Measurements from ENCODE around the gene GREB1. TPM values are rescaled to one million over a fixed set of nuclear protein-coding genes. Genes with fewer than 3 reads are reported as not detected.

The GREB1 gene
- total RNA-seq, 1 donor from 2014 or later: 0.05 TPM

GRCh38 chr2:11537951-11538350 is 4.1 kb downstream of the GREB1 start:
- no peaks in the 10 kb centered on the region for H3K4me1 Mint-ChIP-seq

GRCh38 chr2:11539317-11540147 is 5.7 kb downstream of the GREB1 start:
- intact Hi-C loops (cut with micrococcal nuclease): no loop called here
- no peak for DNase-seq
- Mint-ChIP-seq H3K4me1 (no peaks in the 10 kb centered on the region), H3K4me3 (no peak overlapping the region), H3K27me3 (peaks cover 16% of the 10 kb centered on the region), H3K36me3 (ENCODE audit: low read depth) (no peaks in the 10 kb centered on the region), H3K27ac (no peak overlapping the region), H3K9me3 (no peaks in the 10 kb centered on the region)

More at GRCh38 chr2:11537951-11538350, 4.1 kb downstream of the GREB1 start:
- Mint-ChIP-seq H3K9me3 (no peaks in the 10 kb centered on the region), H3K4me3 (no peak overlapping the region), H3K27me3 (peaks cover 14% of the 10 kb centered on the region), H3K27ac (no peak overlapping the region), H3K36me3 (ENCODE audit: low read depth) (no peaks in the 10 kb centered on the region)
- DNase-seq: no peak
- intact Hi-C loops (cut with micrococcal nuclease): no loop called here

- Mint-ChIP-seq H3K36me3 (ENCODE audit: low read depth) (no peaks in the 10 kb centered on the region), H3K4me3 (no peak overlapping the region), H3K4me1 (no peaks in the 10 kb centered on the region), H3K9me3 (no peaks in the 10 kb centered on the region), H3K27ac (no peak overlapping the region), H3K27me3 (peaks cover 13% of the 10 kb centered on the region)
- no peak for DNase-seq
- intact Hi-C loops (cut with micrococcal nuclease): no loop called here
Observed at GRCh38 chr2:11540148-11540995, 6.5 kb downstream of the GREB1 start.

- DNase-seq: no peak
- Mint-ChIP-seq H3K27ac (no peak overlapping the region), H3K36me3 (ENCODE audit: low read depth) (no peaks in the 10 kb centered on the region), H3K9me3 (no peaks in the 10 kb centered on the region), H3K27me3 (peaks cover 12% of the 10 kb centered on the region), H3K4me3 (no peak overlapping the region), H3K4me1 (no peaks in the 10 kb centered on the region)
- intact Hi-C loops (cut with micrococcal nuclease): no loop called here
Observed at GRCh38 chr2:11540996-11541692, 7.3 kb downstream of the GREB1 start.

GRCh38 chr2:11541693-11542274 is 7.9 kb downstream of the GREB1 start:
- no peak overlapping the region for H3K4me3 Mint-ChIP-seq
- DNase-seq: no peak
- intact Hi-C loops (cut with micrococcal nuclease): no loop called here
- H3K27me3 Mint-ChIP-seq: peaks cover 10% of the 10 kb centered on the region
- no peak overlapping the region for H3K27ac Mint-ChIP-seq
- H3K9me3 Mint-ChIP-seq: no peaks in the 10 kb centered on the region
- H3K36me3 Mint-ChIP-seq (ENCODE audit: low read depth): no peaks in the 10 kb centered on the region
- H3K4me1 Mint-ChIP-seq: no peaks in the 10 kb centered on the region

- no peaks in the 10 kb centered on the region for H3K4me1 Mint-ChIP-seq
- no peaks in the 10 kb centered on the region for H3K9me3 Mint-ChIP-seq
- intact Hi-C loops (cut with micrococcal nuclease): no loop called here
- H3K4me3 Mint-ChIP-seq: no peak overlapping the region
- H3K27me3 Mint-ChIP-seq: peaks cover 10% of the 10 kb centered on the region
- no peaks in the 10 kb centered on the region for H3K36me3 Mint-ChIP-seq (ENCODE audit: low read depth)
- H3K27ac Mint-ChIP-seq: no peak overlapping the region
- no peak for DNase-seq
Observed at GRCh38 chr2:11542275-11542819, 8.5 kb downstream of the GREB1 start.

- H3K4me1 Mint-ChIP-seq: no peaks in the 10 kb centered on the region
- DNase-seq: no peak
- no peaks in the 10 kb centered on the region for H3K36me3 Mint-ChIP-seq (ENCODE audit: low read depth)
- peaks cover 16% of the 10 kb centered on the region for H3K27me3 Mint-ChIP-seq
- intact Hi-C loops (cut with micrococcal nuclease): no loop called here
- no peak overlapping the region for H3K4me3 Mint-ChIP-seq
- H3K27ac Mint-ChIP-seq: no peak overlapping the region
- no peaks in the 10 kb centered on the region for H3K9me3 Mint-ChIP-seq
Observed at GRCh38 chr2:11543337-11544216, 9.7 kb downstream of the GREB1 start.

- no peak for DNase-seq
- Mint-ChIP-seq H3K9me3 (no peaks in the 10 kb centered on the region), H3K27ac (no peak overlapping the region), H3K4me3 (no peak overlapping the region), H3K27me3 (peaks cover 17% of the 10 kb centered on the region), H3K4me1 (no peaks in the 10 kb centered on the region), H3K36me3 (ENCODE audit: low read depth) (no peaks in the 10 kb centered on the region)
- intact Hi-C loops (cut with micrococcal nuclease): no loop called here
Observed at GRCh38 chr2:11546072-11546471, 12.2 kb downstream of the GREB1 start.

GRCh38 chr2:11547912-11548497 is 14.2 kb downstream of the GREB1 start:
- intact Hi-C loops (cut with micrococcal nuclease): no loop called here
- no peak for DNase-seq
- H3K4me3 Mint-ChIP-seq: no peak overlapping the region
- H3K4me1 Mint-ChIP-seq: no peaks in the 10 kb centered on the region
- H3K36me3 Mint-ChIP-seq (ENCODE audit: low read depth): no peaks in the 10 kb centered on the region
- no peak overlapping the region for H3K27ac Mint-ChIP-seq
- peaks cover 16% of the 10 kb centered on the region for H3K27me3 Mint-ChIP-seq
- no peaks in the 10 kb centered on the region for H3K9me3 Mint-ChIP-seq

GRCh38 chr2:11550302-11550701 is 16.5 kb downstream of the GREB1 start:
- intact Hi-C loops (cut with micrococcal nuclease): no loop called here
- Mint-ChIP-seq H3K27ac (no peak overlapping the region), H3K27me3 (peaks cover 23% of the 10 kb centered on the region), H3K36me3 (ENCODE audit: low read depth) (no peaks in the 10 kb centered on the region), H3K9me3 (no peaks in the 10 kb centered on the region), H3K4me3 (no peak overlapping the region), H3K4me1 (peaks cover 2% of the 10 kb centered on the region)
- no peak for DNase-seq

GRCh38 chr2:11550901-11551568 is 17.2 kb downstream of the GREB1 start:
- H3K27ac Mint-ChIP-seq: no peak overlapping the region
- intact Hi-C loops (cut with micrococcal nuclease): no loop called here
- no peaks in the 10 kb centered on the region for H3K9me3 Mint-ChIP-seq
- H3K27me3 Mint-ChIP-seq: peaks cover 30% of the 10 kb centered on the region
- no peaks in the 10 kb centered on the region for H3K36me3 Mint-ChIP-seq (ENCODE audit: low read depth)
- H3K4me1 Mint-ChIP-seq: peaks cover 2% of the 10 kb centered on the region
- H3K4me3 Mint-ChIP-seq: no peak overlapping the region
- DNase-seq: no peak

Measured in activated CD4-positive, alpha-beta T cell treated with anti-CD3 and anti-CD28 coated beads, Interleukin-2, amount 10 ng/mL, durations not matched to agents 24 days and 14 days (primary cell).